ENCODE results near the gene C10orf95. TPM values are rescaled to one million over a fixed set of nuclear protein-coding genes. Genes with fewer than 3 reads are reported as not detected.

Gene C10orf95
- total and polyA plus RNA-seq, 2 of the 13 experiments (the other 11 are each of a cell fraction or from before 2014, with no cell fraction given), result 0.05 to 0.07 TPM

DNA sequence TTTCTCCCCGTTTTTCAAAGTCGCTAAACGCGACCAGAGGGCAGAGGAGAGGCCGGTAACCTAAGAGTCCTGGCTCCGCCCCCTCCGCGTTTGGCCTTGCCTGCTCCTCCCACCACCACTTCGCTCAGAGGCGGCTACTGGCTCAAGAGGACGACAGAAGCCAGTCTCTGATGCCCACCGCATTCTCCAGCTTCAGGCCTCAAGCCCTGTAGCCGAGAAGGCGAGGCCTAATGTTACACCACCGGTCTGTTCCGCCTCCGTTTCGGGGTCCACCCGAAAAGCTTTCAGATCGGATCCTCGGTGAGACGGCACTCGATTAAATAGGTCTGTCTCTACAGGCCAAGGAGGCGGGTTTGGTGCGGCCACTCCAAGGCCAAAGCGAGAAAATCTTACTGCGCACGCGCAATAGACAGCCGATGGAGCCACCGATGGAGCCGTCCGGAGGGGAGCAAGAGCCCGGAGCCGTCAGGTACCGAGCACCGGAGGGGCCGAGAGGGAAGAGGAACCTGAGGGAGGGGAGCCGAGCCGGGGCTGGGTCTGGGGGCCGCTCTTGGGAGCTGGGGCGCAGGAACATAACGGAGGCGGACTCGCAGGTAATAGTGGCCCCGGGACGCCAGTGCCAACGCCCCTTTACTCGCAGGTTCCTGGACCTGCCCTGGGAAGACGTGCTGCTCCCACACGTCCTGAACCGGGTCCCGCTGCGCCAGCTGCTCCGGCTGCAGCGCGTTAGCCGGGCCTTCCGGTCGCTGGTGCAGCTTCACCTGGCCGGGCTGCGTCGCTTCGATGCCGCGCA is 30.4 kb downstream of the C10orf95 start, which contains the start of gene FBXL15 (continued):
- TF ChIP-seq MIXL1 (CRISPR knock-in tag; IDR thresholded peaks at IDR 0.05) (peak; percentile 61), EZH2 (conservative IDR thresholded peaks at IDR 0.05; ENCODE audit: low read depth, low read length) (no peak), FOXP1 (IDR thresholded peaks at IDR 0.05) (no peak), FOXP1 (CRISPR knock-in tag; IDR thresholded peaks at IDR 0.05) (0 out of 2 replicates have a peak, but pooled peaks have one; percentile 34), POLR2A (IDR thresholded peaks at IDR 0.05; ENCODE audit: insufficient read depth in 1 of 2, low read depth in 2 of 2, low read length in 2 of 2) (peak in 1 of 2 experiments; percentile 52; a peak in 2 of 4 replicates), PHF21A (CRISPR knock-in tag; IDR thresholded peaks at IDR 0.05) (peak; percentile 79), ZMYM2 (CRISPR knock-in tag; IDR thresholded peaks at IDR 0.05) (no peak), RFX1 (IDR thresholded peaks at IDR 0.05) (no peak), ZNF10 (CRISPR knock-in tag; IDR thresholded peaks at IDR 0.05; ENCODE audit: borderline replicate concordance, low read depth) (no peak), ZNF724P (CRISPR knock-in tag; IDR thresholded peaks at IDR 0.05; ENCODE audit: borderline replicate concordance) (no peak), ZNF746 (CRISPR knock-in tag; IDR thresholded peaks at IDR 0.05) (peak; percentile 27; the same call in 1 of the 2 replicates), ZNF256 (CRISPR knock-in tag; conservative IDR thresholded peaks at IDR 0.05) (no peak; the same call in 1 of the 2 replicates), MZF1 (CRISPR knock-in tag; IDR thresholded peaks at IDR 0.05; ENCODE audit: borderline replicate concordance) (no peak), POLR2G (IDR thresholded peaks at IDR 0.05; ENCODE audit: low read depth, low read length) (peak; percentile 73), SIN3B (IDR thresholded peaks at IDR 0.05; ENCODE audit: low read length) (peak; percentile 90), TCF12 (IDR thresholded peaks at IDR 0.05) (no peak), TCF12 (CRISPR knock-in tag; IDR thresholded peaks at IDR 0.05) (no peak)
- TF ChIP-seq, protein P1, sequence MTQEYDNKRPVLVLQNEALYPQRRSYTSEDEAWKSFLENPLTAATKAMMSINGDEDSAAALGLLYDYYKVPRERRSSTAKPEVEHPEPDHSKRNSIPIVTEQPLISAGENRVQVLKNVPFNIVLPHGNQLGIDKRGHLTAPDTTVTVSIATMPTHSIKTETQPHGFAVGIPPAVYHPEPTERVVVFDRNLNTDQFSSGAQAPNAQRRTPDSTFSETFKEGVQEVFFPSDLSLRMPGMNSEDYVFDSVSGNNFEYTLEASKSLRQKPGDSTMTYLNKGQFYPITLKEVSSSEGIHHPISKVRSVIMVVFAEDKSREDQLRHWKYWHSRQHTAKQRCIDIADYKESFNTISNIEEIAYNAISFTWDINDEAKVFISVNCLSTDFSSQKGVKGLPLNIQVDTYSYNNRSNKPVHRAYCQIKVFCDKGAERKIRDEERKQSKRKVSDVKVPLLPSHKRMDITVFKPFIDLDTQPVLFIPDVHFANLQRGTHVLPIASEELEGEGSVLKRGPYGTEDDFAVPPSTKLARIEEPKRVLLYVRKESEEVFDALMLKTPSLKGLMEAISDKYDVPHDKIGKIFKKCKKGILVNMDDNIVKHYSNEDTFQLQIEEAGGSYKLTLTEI (CRISPR knock-in tag; conservative IDR thresholded peaks at IDR 0.05), result no peak
- TF ChIP-seq, protein P2, sequence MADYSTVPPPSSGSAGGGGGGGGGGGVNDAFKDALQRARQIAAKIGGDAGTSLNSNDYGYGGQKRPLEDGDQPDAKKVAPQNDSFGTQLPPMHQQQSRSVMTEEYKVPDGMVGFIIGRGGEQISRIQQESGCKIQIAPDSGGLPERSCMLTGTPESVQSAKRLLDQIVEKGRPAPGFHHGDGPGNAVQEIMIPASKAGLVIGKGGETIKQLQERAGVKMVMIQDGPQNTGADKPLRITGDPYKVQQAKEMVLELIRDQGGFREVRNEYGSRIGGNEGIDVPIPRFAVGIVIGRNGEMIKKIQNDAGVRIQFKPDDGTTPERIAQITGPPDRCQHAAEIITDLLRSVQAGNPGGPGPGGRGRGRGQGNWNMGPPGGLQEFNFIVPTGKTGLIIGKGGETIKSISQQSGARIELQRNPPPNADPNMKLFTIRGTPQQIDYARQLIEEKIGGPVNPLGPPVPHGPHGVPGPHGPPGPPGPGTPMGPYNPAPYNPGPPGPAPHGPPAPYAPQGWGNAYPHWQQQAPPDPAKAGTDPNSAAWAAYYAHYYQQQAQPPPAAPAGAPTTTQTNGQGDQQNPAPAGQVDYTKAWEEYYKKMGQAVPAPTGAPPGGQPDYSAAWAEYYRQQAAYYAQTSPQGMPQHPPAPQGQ (CRISPR knock-in tag; IDR thresholded peaks at IDR 0.05; ENCODE audit: borderline replicate concordance), result no peak
- TF ChIP-seq, protein P3, sequence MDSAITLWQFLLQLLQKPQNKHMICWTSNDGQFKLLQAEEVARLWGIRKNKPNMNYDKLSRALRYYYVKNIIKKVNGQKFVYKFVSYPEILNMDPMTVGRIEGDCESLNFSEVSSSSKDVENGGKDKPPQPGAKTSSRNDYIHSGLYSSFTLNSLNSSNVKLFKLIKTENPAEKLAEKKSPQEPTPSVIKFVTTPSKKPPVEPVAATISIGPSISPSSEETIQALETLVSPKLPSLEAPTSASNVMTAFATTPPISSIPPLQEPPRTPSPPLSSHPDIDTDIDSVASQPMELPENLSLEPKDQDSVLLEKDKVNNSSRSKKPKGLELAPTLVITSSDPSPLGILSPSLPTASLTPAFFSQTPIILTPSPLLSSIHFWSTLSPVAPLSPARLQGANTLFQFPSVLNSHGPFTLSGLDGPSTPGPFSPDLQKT (CRISPR knock-in tag; IDR thresholded peaks at IDR 0.05; ENCODE audit: borderline replicate concordance), result no peak
- TF ChIP-seq, protein P4, sequence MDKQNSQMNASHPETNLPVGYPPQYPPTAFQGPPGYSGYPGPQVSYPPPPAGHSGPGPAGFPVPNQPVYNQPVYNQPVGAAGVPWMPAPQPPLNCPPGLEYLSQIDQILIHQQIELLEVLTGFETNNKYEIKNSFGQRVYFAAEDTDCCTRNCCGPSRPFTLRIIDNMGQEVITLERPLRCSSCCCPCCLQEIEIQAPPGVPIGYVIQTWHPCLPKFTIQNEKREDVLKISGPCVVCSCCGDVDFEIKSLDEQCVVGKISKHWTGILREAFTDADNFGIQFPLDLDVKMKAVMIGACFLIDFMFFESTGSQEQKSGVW (CRISPR knock-in tag; IDR thresholded peaks at IDR 0.05; ENCODE audit: borderline replicate concordance), result no peak
- TF ChIP-seq, protein P5, sequence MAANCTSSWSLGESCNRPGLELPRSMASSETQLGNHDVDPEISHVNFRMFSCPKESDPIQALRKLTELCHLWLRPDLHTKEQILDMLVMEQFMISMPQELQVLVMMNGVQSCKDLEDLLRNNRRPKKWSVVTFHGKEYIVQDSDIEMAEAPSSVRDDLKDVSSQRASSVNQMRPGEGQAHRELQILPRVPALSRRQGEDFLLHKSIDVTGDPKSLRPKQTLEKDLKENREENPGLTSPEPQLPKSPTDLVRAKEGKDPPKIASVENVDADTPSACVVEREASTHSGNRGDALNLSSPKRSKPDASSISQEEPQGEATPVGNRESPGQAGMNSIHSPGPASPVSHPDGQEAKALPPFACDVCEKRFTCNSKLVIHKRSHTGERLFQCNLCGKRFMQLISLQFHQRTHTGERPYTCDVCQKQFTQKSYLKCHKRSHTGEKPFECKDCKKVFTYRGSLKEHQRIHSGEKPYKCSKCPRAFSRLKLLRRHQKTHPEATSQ (CRISPR knock-in tag; IDR thresholded peaks at IDR 0.05; ENCODE audit: borderline replicate concordance), result peak; percentile 93; the same call in 1 of the 2 replicates
- TF ChIP-seq, protein P6, sequence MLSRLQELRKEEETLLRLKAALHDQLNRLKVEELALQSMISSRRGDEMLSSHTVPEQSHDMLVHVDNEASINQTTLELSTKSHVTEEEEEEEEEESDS (CRISPR knock-in tag; IDR thresholded peaks at IDR 0.05; ENCODE audit: borderline replicate concordance), result peak; percentile 75; the same call in 1 of the 2 replicates
